ENCODE data around the gene VAMP4. TPM values are rescaled to one million over a fixed set of nuclear protein-coding genes. Genes with fewer than 3 reads are reported as not detected.
"Not testable (repeated sequence)": the region's sequence is repeated elsewhere in the genome, so short reads cannot be mapped to it uniquely, and the experiment has no call there.

Gene VAMP4
- total RNA-seq, 1 donor from 2014 or later: 21.3 TPM

DNA sequence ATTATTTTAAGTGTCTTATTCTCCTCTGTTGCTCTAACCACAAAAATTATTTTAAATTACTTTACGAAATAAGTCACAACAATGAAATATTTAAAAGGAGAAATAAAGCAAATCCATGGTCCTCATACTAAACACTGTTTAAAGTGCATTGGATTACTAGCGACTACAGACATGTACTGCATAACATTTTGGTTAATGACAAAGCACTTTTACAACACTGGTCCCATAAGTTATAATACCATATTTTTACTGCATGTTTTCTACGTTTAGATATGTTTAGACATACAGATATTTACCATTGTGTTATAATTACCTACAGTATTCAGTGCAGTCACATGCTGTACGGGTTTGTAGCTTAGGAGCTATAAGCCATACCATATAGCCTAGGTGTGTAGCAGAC lies 30.2 kb downstream of the VAMP4 start:
- intact Hi-C loops (cut with micrococcal nuclease): no loop called here

DNA sequence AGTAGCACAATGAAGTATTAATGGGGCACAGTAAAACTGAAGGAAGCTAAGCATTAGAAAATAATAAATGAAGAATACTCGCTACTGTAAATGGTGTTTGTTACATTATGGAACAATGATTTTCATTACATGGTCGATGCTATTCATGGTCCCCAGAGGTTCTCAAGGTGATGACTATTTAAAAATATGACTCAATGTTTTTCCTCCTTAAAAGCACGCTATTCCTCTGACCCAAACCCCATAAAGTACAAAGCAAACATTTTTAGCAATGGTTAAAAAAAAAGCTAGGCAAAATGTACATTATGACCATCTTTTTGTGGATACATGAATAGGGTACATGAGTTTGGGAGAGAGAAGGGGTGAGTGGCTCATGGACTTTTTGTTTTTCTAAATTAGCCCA lies 34.3 kb downstream of the VAMP4 start:
- intact Hi-C loops (cut with micrococcal nuclease): no loop called here

GRCh38 chr1:171702598-171702997 lies 39.3 kb downstream of the VAMP4 start:
- intact Hi-C loops (cut with micrococcal nuclease): no loop called here

GRCh38 chr1:171699531-171699930 lies 42.3 kb downstream of the VAMP4 start:
- intact Hi-C loops (cut with micrococcal nuclease): no loop called here

DNA sequence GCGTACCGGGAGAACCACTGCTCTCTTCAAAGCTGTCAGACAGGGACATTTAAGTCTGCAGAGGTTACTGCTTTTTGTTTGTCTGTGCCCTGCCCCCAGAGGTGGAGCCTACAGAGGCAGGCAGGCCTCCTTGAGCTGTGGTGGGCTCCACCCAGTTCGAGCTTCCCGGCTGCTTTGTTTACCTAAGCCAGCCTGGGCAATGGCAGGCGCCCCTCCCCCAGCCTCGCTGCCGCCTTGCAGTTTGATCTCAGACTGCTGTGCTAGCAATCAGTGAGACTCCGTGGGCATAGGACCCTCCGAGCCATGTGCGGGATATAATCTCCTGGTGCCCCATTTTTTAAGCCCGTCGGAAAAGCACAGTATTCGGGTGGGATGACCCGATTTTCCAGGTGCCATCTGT lies 46.1 kb downstream of the VAMP4 start:
- intact Hi-C loops (cut with micrococcal nuclease): not testable (repeated sequence)

DNA sequence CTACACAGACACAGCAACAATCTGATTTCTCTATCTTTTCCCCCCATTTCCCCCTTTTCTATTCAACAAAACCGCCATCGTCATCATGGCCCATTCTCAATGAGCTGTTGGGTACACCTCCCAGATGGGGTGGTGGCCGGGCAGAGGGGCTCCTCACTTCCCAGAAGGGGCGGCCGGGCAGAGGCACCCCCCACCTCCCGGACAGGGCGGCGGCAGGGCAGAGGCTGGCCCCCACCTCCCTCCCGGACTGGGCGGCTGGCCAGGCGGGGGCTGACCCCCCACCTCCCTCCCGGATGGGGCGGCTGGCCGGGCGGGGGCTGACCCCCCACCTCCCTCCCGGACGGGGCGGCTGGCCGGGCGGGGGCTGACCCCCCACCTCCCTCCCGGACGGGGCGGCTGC lies 48.3 kb downstream of the VAMP4 start:
- intact Hi-C loops (cut with micrococcal nuclease): not testable (repeated sequence)

- intact Hi-C loops (cut with micrococcal nuclease): no loop called here
Measured at GRCh38 chr1:171683870-171684269, 58.0 kb downstream of the VAMP4 start.

GRCh38 chr1:171680339-171680738 lies 61.5 kb downstream of the VAMP4 start:
- intact Hi-C loops (cut with micrococcal nuclease): no loop called here

DNA sequence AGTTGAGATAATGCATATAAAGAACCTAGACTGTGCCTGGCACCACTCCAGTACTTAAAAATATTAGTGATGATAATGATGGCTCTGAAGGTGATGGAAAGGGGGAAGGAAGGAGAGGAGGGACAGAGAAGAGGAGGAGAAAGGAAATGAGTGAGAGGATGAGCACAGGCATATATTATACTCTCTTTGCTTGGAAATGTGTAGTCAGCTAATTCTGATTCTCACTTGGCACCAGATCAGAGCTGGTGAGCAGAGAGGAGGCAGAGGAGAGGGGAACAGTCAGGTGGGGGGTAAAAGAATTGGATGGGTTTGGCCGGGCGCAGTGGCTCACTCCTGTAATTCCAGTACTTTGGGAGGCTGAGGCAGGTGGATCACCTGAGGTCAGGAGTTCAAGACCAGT lies 65.0 kb downstream of the VAMP4 start:
- intact Hi-C loops (cut with micrococcal nuclease): no loop called here

DNA sequence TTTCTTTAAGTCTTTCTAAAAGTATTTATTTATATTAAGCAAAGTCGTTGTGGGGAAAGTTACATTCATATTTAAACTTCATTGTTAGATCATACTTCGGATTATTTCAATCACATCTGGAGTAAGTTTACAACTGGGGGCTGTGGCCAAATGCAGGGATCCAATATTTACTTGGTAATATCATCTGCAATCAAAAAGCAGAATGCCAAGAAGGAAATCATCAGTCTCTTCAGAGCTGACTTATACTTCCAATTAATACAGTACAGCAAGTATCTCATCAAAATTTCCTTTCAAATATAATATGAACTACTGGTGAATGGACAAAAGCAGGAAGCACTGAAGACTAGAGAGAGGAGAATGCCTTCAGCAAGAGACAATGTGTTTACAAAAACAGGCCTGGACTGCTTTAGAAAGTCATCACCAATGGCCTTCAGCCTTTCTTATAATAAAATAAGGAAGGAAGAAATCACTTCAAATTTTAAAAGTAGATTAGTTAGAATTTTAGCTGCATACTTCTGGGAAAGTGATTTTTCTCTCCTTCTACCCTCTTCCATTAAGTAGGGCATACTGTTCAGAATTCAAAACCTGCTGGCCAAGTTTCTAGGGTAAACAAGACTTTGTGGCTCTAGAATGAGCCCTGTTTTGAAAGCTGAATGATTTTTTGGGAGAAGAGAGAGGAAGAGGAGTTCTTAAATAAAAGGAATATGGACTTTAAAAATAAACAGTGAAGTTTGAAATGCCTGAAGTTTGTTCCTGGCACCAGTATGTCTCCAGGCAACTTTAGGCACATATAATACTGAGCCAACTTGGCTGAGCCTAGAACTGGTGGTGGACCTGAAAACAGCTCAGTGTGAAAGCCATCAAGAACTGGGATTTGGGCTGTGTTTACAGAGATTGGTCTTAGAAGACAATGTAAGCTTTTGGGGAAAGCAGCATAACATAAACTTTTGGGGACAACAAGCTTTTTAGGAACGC lies 67.1 kb downstream of the VAMP4 start:
- intact Hi-C loops (cut with micrococcal nuclease): no loop called here

- intact Hi-C loops (cut with micrococcal nuclease): no loop called here
Measured at GRCh38 chr1:171670739-171671138, 71.1 kb downstream of the VAMP4 start.

DNA sequence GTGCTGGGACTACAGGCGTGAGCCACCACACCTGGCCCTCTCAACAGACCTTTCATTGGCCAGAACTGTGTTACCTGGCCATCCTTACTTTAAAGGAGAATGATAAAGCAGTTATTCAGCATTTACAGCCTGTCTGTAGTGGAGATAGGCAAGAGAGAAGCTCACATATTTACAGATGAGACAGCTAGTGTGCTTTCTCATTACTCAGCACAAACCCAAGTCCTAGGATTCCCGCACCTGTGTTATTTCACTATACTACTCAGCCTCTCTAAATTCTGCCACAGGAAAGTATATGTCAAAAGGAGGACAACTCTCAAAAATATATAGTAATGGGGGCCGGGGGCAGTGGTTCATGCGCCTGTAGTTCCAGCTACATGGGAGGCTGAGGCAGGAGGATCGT lies 73.5 kb downstream of the VAMP4 start:
- intact Hi-C loops (cut with micrococcal nuclease): no loop called here

- intact Hi-C loops (cut with micrococcal nuclease): no loop called here
Measured at GRCh38 chr1:171666114-171666769, 75.6 kb downstream of the VAMP4 start.

DNA sequence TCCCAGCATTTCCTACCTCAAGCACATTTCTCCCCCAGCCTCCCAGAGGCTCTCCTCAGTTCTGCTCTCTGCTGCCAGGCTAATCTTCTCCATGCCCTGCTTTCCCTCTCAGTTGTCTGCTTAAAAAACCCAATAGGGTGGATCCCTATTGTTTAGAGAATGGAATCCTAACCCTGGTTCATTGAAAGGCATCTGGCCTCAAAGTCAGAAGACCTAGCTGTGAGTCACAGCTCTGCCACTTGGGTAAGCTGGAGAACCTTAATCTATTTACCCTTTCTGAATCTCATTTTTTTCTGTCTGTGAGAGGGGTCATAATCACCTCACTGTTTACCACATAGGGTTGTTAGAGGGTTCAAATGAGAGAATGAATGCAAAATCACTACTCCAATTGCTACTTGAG lies 76.9 kb downstream of the VAMP4 start:
- intact Hi-C loops (cut with micrococcal nuclease): no loop called here

GRCh38 chr1:171663854-171664575 lies 77.8 kb downstream of the VAMP4 start:
- intact Hi-C loops (cut with micrococcal nuclease): no loop called here

- intact Hi-C loops (cut with micrococcal nuclease): no loop called here
Measured at GRCh38 chr1:171663036-171663853, 78.6 kb downstream of the VAMP4 start.

DNA sequence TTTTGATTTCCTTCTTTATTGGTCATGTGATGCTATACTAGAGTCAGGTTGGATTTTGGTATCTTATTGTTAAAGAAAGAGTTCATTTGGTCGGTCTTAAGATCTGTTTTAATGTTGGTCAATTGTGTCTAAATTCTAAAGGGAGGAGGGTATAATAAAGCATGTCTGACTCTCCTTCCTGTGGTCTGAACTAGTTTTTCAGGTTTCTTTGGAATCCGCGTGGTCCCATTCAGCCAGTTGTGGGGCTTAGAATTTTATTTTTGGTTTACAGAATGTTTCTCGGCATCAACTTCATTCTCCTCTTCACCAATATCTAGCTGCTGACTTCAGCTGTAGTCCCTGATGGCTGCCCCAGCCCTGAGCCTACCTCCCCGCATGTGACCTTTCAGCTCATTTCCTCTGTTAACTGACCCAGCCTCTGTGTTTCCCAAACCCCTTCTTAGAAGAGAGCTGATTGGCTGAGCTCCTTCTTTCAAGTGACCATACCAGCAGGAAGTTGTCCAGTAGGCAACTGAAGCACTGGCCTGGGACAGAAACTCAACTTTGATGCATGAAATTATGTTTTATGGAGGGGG lies 80.7 kb downstream of the VAMP4 start:
- intact Hi-C loops (cut with micrococcal nuclease): no loop called here

DNA sequence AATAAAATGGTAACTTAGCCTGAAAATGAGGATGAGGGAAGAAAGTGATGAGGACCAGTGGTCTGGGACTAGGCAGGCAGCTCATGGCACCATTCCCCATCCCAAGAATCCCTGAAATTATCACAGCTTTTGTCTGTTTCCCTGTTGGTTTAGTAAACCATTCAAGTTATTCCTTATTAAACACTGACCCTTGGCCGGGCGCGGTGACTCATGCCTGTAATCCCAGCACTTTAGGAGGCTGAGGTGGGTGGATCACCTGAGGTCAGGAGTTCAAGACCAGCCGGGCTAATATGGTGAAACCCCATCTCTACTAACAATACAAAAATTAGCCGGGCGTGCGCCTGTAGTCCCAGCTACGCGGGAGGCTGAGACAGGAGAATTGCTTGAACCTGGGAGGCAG lies 85.7 kb downstream of the VAMP4 start:
- intact Hi-C loops (cut with micrococcal nuclease): loop anchor here (5.0 kb wide), 1 partner anchor 196 kb away; no protein-coding TSS in a partner anchor

DNA sequence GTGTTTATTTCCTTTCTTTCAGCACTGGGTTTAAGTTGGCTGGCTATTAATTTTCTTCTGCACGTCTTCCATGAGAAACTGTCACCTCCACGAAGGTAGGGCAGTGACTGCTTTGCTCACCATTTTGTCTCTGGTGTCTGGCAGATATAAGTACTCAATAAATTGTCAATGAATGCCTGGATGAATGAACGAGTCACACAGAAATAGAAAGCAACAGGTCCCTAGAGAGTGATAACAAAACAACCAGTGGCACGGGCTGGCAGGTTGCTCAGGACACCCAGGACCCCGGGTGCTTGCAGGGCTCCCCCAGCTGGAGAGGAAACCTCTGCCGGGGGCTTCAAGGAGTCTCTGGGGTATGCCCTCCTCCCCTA lies 86.1 kb downstream of the VAMP4 start:
- intact Hi-C loops (cut with micrococcal nuclease): loop anchor here (1.0 to 5.0 kb wide), 5 partner anchors 61 to 330 kb away; partner anchors contain the start of gene METTL13

- intact Hi-C loops (cut with micrococcal nuclease): loop anchor here (1.0 to 5.0 kb wide), 5 partner anchors 61 to 330 kb away; partner anchors contain the start of gene METTL13
Measured at GRCh38 chr1:171654942-171655745, 86.7 kb downstream of the VAMP4 start.

All from T-helper 1 cell treated with Interleukin-12 subunit alpha and Interleukin-12 subunit beta and Interleukin-4 antibody, amounts not matched to agents 30 ng/mL and 1 ng/mL, for 36 hours (primary cell).